Measurements from ENCODE around the gene C2orf81. TPM values are rescaled to one million over a fixed set of nuclear protein-coding genes. Genes with fewer than 3 reads are reported as not detected.
A peak's percentile ranks its signal among the peaks of the same experiment; 100 is the strongest.

Gene C2orf81
- total RNA-seq, 4 donors from 2014 or later: 0.62 to 1.4 (median 1.2) TPM

DNA sequence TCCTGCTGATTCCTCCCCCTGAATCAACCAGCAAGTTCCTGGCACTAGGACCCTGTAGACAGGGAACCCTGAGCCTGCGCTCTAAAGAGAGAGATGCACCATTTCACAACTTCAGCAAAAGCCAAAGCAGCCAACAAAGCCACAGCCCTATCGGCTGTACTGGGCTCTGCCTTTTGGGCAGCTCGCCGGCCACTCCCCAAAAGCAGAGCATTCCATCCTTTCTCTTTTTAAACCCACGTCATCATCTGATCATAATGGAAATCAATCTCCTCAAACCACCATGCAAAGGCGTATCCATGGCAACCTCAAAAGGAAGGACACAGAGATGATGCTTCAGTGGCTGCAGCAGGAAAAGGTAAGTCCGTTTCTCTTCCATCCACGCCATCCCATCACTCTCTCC is 36.0 kb downstream of the C2orf81 start:
- 82% methylated on average over 5 of the region's 8 CpGs; no CpG with 5 or more reads in 1 of the 2 donors for WGBS, 2 donors (ENCODE audit: low coverage in 1 of 2)
- no peaks in the 10 kb centered on the region for H3K9me3 ChIP-seq
- peaks cover 0 to 9% of the 10 kb centered on the region in 2 donors for H3K36me3 ChIP-seq
- H3K27ac ChIP-seq: peak overlapping the region in 3 of 4 donors; percentile 5 to 66 (median 11)
- no peaks in the 10 kb centered on the region for H3K27me3 ChIP-seq
- TF ChIP-seq, protein P1, sequence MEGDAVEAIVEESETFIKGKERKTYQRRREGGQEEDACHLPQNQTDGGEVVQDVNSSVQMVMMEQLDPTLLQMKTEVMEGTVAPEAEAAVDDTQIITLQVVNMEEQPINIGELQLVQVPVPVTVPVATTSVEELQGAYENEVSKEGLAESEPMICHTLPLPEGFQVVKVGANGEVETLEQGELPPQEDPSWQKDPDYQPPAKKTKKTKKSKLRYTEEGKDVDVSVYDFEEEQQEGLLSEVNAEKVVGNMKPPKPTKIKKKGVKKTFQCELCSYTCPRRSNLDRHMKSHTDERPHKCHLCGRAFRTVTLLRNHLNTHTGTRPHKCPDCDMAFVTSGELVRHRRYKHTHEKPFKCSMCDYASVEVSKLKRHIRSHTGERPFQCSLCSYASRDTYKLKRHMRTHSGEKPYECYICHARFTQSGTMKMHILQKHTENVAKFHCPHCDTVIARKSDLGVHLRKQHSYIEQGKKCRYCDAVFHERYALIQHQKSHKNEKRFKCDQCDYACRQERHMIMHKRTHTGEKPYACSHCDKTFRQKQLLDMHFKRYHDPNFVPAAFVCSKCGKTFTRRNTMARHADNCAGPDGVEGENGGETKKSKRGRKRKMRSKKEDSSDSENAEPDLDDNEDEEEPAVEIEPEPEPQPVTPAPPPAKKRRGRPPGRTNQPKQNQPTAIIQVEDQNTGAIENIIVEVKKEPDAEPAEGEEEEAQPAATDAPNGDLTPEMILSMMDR (IDR thresholded peaks at IDR 0.05): no peak
- TF ChIP-seq POLR2AphosphoS5 (IDR thresholded peaks at IDR 0.05) (no peak), POLR2A (IDR thresholded peaks at IDR 0.05) (no peak), EP300 (IDR thresholded peaks at IDR 0.05) (no peak)
- H3K4me1 ChIP-seq: peaks cover 0 to 99% (median 32%) of the 10 kb centered on the region in 3 donors
- peak; percentile 65 for ATAC-seq
- no peak overlapping the region for H3K4me3 ChIP-seq

DNA sequence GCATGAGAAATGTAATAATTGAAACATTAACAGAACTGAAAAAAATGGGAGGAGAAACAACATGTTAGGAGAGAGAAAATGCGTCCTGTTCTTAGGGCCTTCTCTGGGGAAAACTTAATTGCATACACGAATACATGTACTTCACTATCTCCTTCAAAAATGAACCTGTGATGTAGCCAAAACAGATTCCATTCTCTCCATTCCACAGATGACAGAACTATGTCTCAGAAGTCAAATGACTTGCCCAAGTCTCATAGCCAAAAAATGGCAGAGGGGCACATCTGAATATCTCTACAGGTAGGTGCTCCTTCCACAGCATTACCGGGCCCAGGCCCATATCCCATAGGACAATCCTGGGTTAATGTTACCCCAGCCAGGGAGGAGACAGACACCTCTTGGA is 37.4 kb downstream of the C2orf81 start:
- ATAC-seq: no peak
- peaks cover 0 to 99% (median 30%) of the 10 kb centered on the region in 3 donors for H3K4me1 ChIP-seq
- H3K4me3 ChIP-seq: no peak overlapping the region
- peak overlapping the region in 3 of 4 donors; percentile 66 to 69 (median 68) for H3K27ac ChIP-seq
- TF ChIP-seq EP300 (IDR thresholded peaks at IDR 0.05): no peak
- TF ChIP-seq POLR2AphosphoS5 (IDR thresholded peaks at IDR 0.05): no peak
- no peak for TF ChIP-seq POLR2A (IDR thresholded peaks at IDR 0.05)
- TF ChIP-seq, protein P1 (IDR thresholded peaks at IDR 0.05): no peak
- WGBS, 2 donors (ENCODE audit: low coverage in 1 of 2): 11 to 49% methylated on average over 2 to 3 of the region's 3 CpGs
- peaks cover 0 to 9% of the 10 kb centered on the region in 2 donors for H3K36me3 ChIP-seq
- no peaks in the 10 kb centered on the region for H3K27me3 ChIP-seq
- H3K9me3 ChIP-seq: no peaks in the 10 kb centered on the region

- peaks cover 0 to 97% (median 26%) of the 10 kb centered on the region in 3 donors for H3K4me1 ChIP-seq
- no peaks in the 10 kb centered on the region for H3K27me3 ChIP-seq
- peaks cover 0 to 10% of the 10 kb centered on the region in 2 donors for H3K36me3 ChIP-seq
- WGBS, 2 donors (ENCODE audit: low coverage in 1 of 2): 0 to 7% methylated on average over 1 of the region's 1 CpG
- H3K9me3 ChIP-seq: no peaks in the 10 kb centered on the region
- no peak overlapping the region for H3K4me3 ChIP-seq
- peak; percentile 69 for ATAC-seq
- TF ChIP-seq EP300 (IDR thresholded peaks at IDR 0.05): no peak
- TF ChIP-seq POLR2AphosphoS5 (IDR thresholded peaks at IDR 0.05): peak; percentile 65
- TF ChIP-seq POLR2A (IDR thresholded peaks at IDR 0.05): no peak
- TF ChIP-seq, protein P1 (IDR thresholded peaks at IDR 0.05): no peak
- peak overlapping the region; percentile 52 to 69 (median 67) for H3K27ac ChIP-seq
Measured at GRCh38 chr2:74383254-74383653, 38.2 kb downstream of the C2orf81 start.

DNA sequence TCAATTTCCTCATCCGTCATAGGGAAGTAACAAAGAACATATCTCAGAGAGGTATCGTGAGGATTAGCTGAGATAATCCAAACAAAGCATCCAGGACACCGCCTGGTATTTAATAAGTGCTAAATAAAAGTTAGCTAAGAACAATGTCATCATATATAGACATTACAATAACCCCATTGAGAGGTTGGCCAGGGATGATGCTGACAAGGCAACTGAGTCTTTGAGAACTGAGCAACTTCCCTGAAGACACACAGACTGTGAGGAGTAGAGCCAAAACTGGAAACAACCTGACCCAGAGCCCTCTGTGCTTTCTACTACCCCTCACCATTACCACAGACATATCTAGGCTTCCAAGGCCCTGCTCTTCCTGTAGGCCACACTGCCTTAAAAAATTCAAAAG is 39.7 kb downstream of the C2orf81 start:
- ATAC-seq: no peak
- peak overlapping the region in 1 of 4 donors; percentile 16 for H3K27ac ChIP-seq
- WGBS, 2 donors (ENCODE audit: low coverage in 1 of 2): 6 to 86% methylated on average over 2 to 3 of the region's 3 CpGs
- peaks cover 0 to 25% of the 10 kb centered on the region in 2 donors for H3K36me3 ChIP-seq
- H3K4me3 ChIP-seq: no peak overlapping the region
- H3K27me3 ChIP-seq: no peaks in the 10 kb centered on the region
- H3K4me1 ChIP-seq: peaks cover 0 to 84% (median 26%) of the 10 kb centered on the region in 3 donors
- TF ChIP-seq, protein P1 (IDR thresholded peaks at IDR 0.05): no peak
- TF ChIP-seq EP300 (IDR thresholded peaks at IDR 0.05) (no peak), POLR2A (IDR thresholded peaks at IDR 0.05) (no peak), POLR2AphosphoS5 (IDR thresholded peaks at IDR 0.05) (no peak)
- no peaks in the 10 kb centered on the region for H3K9me3 ChIP-seq
